Cerebellar nuclear complex (tissue), 1 donor: ENCODE data around the gene PCAT7.
"Not testable (repeated sequence)": the region's sequence is repeated elsewhere in the genome, so short reads cannot be mapped to it uniquely, and the experiment has no call there.

Experiments
- DNase-seq, 2 experiments: peaks; one replicate each; lab custom pipeline; 2025; lab: John Stamatoyannopoulos, UW

The PCAT7 gene

DNA sequence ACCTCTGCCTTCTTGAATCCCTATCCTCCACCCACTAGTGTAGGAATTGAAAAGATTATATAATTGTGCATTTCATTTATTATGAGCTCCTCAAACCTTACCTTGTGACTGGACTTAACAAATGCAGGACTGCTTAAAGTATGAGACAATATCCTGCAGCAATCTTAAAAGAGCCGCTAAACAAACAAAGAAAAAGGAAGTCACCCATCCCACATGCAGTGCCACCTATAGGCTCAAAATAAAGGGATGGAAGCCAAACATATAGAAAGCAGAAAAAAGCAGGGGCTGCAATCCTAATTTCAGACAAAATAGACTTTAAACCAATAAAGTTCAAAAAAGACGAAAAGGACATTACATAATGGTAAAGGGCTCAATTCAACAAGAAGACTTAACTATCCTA, 8.7 kb downstream of the PCAT7 start:
- DNase-seq: no peak

DNA sequence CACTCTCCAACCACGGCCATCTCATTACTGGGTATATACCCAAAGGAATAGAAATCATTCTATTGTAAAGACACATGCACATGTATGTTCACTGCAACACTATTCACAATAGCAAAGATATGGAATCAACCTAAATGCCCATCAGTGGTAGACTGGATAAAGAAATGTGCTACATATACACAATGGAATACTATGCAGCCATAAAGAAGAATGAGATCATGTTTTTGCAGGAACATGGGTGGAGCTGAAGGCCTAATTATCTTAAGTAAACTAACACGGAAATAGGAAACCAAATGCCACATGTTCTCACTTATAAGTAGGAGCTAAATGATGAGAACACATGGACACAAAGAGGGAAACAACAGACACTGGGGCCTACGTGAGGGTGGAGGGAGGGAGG, 9.4 kb downstream of the PCAT7 start:
- DNase-seq: not testable (repeated sequence)

DNA sequence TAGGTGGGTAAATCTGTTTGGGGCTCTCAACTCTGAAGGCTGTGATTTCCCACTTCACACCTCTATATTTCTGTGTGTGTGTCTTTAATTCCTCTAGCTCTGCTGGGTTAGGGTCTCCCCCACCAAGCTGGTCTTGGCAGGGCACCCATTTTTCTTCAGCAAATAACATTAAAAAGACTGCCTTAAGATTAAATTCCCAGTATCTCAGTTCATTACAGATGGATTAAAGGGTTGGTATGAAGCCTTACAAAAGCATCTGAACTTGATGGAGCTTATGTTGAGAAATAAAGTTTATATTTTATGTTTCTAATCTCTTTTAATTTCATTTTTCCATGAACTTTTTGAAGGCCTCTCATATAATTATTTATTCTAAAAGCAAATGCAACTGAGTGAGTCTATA, 11.7 kb downstream of the PCAT7 start:
- no peak for DNase-seq

DNA sequence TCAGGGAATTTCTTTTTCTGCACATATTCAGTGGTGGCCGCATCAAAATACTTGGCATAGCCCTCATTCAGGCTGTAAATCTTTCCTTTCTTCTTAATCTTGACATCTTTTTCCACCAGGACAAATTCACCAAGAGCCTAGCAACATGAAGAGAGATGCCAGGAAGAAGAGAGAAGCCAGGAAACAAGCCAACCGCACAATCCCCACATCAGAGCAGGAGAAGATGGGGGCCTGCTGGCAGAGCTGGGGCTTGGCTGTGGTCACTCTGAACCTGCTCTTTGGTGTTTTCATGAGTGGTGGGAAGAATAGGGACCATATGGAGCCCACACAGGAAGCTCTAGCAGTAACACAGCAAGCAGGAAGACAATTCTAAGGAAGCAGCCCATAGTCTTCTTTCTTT, 12.4 kb downstream of the PCAT7 start:
- no peak for DNase-seq

DNA sequence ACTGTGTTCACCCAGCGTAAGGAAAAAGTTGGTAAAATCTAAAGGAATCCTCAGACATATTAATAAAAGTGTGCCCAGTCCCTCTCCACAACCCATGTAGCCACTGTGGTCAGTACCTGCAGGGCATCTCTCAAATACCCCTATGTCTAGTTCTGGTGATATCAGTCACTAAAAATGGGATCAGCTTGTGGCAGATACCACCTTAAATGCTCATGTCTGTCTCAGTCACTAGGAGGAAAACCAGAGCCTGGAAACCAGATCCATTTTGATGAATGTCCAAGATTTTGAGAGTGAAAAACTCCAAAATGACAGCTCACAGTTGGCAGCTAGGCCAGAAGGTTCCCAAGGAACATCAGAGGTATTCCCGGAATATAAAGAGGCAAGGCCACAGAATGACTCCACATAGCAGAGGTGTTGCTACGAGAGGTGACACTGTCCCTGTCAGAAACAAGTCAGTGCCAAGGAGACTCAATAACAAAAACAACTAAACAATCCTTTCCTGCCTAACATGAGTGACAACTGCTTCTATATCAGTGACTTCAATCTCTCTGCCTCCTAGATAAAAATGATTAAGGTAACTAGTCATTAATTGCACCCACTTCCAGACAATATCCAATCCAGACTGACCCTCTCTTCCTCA, 13.5 kb downstream of the PCAT7 start:
- DNase-seq: no peak

DNA sequence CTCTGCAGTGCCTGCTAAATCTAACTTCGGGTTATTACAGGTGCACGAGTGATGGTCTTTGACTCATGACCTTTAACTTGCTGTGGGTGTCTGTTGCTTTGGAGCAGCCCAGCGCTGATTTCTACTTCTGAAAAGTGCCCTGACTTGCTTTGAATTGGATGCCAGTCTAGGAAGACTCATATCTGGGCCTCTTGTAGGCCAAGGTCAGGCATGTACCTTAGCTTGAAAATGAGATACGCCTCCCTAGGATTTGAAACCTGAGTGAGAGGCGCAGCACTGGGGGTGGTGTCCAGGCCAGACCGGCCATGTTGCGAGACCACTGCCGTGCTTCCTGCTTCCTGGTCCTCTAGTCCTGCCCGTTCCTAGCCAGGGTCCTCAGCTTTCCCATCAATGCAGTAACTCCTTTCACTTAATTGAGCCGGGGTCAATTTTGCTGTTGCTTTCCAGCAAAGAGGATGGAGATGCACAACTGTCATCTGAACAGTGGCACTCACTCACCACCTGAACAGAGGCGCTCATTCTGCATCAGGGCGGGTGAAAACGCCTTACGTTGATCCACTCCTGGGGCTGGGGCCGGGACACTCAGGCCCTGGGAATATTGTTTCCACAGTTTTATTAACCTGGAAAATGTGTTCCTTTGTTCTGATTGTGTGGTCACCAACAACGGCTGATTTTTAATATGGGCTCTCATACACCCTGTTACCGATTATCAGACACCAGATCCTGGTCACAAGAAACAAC, 14.3 kb downstream of the PCAT7 start:
- no peak for DNase-seq

DNA sequence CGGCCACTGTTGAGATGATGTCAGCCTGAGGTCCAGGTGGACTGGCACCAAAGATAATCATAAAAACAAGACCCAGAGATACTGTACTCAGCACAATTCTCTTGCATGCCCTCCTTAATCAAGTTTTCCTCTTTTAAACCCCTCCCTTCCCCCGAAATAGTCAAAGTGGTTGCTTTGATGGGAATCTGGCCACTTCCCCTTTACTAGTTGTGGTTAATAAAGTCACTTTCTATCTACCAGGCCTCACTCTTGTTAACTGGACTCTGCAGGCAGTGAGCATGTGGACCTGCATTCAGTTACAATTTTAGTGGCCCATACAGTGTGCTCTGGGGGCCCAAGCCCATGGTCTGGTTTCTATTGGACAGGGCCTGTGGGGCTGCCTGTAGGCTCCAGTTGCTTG, 21.2 kb downstream of the PCAT7 start:
- DNase-seq: no peak

DNA sequence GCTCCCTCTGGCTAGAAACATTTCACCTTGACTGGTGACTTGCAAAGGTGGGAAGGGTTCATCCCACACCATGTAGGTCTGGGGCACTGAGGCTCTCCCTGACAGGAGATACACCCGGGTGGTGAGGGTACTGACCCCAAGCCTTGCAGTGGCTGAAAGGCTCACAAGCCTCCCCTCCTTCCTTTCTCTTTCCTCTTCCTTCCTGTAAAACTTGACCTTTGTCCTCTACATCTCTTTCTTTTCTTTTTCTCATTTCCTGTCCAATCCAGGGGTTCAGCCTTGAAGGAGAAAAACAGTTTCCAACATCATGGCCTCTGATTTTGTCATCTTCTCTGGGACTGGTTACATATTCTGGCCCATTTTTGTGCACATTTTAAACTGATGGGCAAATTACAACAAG, 22.2 kb downstream of the PCAT7 start:
- no peak for DNase-seq

DNA sequence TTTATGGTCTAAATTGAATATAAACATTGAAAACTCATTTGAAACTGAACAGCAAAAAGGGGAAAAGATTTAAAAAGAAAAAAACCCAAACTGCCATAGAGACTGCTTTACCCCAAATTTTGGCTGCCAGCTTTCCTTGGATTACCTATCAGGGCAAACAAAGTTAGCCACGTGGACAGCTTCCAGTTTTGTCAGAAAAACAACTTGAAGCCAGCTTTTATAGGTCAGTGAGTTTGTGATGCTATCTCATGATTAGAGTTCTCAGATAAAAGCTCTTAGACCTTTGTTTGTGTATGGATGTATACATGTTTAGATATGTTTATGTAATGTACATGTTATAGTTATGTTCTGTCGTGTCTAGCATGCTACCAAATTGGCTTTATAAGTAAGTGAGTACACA, 22.7 kb downstream of the PCAT7 start:
- no peak for DNase-seq

DNA sequence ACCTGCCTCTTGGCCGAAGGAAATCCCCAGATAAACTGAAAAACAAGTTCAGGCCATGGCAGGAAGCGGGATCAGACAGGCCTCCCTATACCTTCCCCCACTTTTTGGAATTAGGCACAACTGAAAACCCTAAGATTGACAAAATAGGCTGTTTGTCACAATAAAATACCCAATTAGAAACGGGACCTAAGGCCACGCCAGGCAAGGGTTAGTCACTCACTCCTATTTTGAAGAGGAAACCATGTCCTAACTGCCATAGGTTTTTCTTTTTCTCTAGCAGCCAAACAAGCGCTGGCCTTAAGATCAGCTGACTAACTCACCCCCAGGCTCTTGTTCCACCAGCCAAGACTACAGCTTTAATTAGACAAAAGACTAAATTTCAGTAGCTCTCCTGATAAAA, 26.8 kb downstream of the PCAT7 start:
- DNase-seq: no peak

DNA sequence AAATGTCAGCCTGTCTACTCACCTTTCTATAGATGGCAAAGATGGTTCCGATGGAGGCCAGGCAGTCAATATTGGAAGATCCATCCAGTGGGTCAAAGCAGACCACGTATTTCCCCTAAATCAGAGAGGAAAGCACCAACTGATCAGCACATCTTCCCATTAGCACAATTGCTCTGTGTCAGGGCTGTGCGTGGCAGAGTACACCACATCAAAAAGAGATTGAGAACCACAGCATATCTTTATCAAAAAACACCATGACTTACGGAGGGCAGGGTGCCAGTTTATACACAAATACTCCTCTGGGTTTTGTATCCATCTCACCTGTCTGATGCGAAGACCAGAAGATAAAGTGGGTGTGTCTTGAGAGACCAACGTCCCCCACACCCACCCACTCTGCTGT, 29.7 kb downstream of the PCAT7 start:
- no peak for DNase-seq

DNA sequence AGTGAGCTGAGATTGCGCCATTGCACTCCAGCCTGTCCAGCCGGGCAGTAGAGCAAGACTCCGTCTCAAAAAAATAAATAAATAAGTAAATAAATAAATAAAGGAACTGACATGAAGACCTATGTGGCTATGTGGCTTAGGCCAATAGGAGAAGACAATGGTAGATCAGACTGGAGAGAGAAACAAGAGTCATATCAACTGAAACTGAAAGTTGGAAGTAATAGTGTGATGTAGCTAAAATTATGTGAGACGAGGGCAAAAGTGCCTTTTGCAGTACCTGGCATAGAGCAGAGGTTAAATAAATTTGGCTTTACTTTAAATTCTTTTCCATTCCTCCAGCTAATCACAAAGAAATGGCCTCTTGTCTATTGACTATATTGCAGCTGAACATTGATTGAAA, 31.4 kb downstream of the PCAT7 start:
- no peak for DNase-seq

DNA sequence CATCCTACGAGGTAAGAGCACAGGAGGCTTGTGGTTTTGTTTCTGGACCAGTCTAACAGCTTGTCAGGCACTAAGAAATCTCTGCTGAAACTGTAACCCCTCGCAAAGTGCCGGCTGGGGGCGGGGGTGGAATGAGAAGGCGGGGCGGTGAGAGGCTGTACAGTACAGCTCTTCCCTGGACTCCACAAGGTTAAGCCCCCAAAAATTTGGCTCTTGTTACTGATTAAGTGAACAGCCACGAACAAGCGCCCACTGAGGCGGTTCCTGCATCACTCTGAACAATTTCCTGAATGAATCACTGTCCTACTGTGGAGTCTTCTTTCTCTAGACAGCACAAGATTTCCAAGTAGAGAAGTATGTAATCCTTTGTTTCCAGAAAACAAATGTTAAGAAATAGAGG, 31.9 kb downstream of the PCAT7 start:
- DNase-seq: no peak

DNA sequence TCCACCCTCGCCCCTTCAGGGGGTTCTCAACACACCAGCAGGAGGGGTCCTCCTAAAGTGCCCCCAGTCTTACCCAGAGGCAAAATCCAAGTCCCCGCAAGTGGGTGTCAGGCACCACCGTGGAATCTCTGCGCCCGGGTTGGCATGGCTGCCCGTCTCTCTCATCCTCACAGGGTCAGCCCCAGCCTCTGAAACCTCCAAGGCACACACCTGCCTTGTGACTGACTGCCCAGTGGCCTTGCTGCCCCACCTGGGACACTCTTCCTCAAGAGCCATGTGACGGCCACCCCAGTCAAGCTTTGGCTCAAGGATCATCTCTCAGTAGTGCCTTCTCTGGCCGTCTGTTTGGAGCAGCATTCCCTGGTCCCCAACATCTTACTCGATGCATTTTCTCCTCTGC, 33.8 kb downstream of the PCAT7 start:
- DNase-seq: no peak

DNA sequence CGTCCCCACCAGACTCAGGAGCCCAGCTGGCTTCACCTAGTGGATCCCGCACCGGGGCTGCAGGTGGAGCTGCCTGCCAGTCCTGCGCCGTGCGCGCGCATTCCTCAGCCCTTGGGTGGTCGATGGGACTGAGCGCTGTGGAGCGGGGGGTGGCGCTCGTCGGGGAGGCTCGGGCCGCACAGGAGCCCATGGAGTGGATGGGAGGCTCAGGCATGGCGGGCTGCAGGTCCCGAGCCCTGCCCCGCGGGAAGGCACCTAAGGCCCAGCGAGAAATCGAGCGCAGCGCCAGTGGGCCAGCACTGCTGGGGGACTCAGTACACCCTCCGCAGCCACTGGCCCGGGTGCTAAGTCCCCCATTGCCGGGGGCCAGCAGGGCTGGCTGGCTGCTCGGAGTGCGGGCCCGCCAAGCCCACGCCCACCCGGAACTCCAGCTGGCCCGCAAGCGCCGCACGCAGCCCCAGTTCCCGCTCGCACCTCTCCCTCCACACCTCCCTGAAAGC, 36.2 kb downstream of the PCAT7 start:
- not testable (repeated sequence) for DNase-seq

DNA sequence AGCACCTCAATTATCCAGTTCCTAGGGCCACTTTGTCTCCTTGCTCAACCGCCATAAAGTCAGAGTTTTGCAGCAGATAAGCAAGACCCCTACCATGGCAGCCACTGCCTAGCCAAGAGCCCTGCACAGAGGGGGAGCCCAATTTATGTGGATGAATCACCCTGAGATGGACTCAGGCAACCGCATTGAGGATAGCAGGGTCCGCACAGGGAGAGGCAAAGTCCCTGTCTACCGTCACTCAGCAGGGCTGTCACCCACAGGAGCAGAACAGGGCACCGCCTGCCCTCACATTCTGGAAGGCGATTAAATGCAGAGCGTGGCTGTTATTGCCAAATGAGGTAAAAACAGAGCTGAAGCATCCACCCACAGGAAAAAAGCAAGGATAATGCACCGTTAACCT, 37.0 kb downstream of the PCAT7 start:
- no peak for DNase-seq

DNA sequence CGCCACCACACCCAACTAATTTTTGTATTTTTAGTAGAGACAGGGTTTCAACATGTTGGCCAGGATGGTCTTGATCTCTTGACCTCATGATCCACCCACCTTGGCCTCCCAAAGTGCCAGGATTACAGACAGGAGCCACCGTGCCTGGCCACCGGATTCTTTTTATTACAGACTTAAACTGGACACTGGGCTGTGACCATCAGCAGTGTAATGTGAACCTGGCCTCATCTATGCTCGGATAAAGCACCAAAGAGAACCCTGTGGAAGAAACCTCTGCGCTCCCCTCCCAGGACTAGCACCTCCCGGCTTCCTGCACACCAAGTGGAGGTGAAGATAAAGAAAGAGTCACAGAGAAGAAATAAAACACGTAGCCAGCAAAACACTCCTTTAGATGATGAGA, 37.8 kb downstream of the PCAT7 start:
- DNase-seq: not testable (repeated sequence)

DNA sequence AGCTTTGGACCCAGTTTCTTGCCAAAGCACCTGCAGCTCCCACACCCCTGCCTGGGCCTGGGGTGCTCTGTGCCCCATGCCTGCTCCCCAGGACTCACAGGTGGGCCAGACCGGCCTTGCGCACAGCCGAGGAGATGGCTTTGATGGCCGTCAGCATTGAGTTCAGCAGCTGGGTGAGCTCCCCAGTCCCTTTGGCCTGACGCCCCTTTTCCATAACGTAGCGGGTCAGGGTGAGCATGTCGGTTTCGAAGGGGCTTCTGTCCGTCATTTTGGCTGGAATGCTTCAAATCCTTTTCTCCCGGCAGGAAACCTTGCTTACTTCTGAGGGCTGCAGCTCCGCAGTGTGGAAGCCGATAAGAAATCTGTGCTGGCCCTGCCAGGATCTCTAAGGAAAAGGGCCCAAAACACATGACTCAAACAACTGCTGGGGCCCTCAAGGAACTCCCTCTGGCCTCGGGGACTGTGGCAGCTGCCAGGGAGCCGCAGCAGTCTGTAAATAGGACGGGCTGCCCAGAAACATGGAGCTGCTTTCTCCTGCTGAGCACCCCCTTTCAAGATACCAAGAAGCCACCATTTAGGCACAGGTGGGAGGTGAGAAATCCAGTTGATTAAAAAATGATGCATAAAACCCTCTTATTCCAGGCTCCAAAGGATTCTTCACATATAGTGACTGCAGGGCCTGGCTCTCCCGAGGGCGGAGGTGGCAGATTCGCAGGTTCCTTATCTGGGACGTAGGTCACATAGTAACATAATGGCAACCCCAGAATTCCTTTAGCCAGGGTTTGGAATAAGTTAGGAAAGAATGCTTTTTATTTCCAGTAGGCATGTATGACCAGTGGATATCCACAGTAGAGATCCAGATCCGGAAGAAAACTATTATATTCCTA, 38.8 kb downstream of the PCAT7 start, which contains the start of gene FBP2:
TSS of gene FBP2 (minus strand) at position 366 of the 887 bp plus-strand sequence. CDS start at position 268, 98 bp downstream.
- DNase-seq: no peak

DNA sequence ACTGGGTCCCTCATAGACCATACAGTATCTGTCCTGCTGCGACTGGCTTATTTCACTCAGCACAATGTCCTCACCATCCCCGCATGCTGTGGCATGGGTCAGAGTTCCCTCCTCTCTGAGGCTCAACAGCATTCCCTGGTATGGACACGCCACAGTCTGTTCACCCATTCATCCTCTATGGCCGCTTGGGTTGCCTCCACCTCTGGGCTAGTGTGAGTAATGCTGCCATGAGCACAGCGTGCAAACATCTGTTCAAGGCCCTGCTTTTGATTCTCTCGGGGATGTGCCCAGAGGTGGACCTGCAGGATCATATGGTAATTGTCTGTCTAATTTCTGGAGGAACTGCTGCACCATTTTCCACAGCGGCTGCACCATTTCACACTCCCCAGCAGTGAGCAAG, 44.2 kb downstream of the PCAT7 start:
- DNase-seq: no peak

DNA sequence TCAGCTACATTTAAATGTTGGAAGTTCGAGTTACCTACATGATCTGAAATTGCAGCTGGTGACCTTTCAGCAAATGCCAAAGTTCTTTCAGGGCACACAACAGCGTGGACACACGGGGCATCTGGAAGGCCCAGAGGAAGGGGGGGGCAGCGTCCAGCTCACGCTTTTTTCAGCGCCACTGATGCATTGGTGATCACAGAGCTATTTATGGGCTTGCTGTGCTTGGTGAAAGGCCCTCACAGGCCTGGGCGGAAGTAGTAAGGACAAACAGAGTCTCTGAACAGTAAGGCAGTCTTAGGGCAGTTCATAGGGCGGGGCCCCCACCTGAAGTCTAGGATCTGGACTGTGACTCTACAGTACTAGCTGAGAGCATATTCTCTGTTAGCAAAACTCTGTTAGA, 45.4 kb downstream of the PCAT7 start:
- DNase-seq: no peak

DNA sequence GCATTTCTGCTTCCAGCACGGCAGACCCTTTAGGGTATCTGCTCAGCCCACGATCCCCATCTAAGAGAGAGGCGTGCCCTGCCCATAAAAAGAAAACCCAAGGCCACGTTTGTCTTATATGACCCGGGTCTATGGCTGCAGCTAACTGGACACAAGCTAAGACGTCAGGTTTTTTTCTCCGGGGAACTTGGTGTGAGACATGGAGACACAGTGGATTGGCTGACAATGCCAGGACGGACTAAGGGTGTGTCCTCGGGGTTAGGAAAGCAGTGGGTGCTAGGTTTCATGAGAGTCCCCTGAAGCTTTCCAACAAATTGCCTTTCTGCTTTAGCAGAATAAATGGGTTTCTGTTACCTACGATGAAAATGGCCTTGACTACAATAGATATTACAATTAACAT, 45.8 kb downstream of the PCAT7 start:
- no peak for DNase-seq

DNA sequence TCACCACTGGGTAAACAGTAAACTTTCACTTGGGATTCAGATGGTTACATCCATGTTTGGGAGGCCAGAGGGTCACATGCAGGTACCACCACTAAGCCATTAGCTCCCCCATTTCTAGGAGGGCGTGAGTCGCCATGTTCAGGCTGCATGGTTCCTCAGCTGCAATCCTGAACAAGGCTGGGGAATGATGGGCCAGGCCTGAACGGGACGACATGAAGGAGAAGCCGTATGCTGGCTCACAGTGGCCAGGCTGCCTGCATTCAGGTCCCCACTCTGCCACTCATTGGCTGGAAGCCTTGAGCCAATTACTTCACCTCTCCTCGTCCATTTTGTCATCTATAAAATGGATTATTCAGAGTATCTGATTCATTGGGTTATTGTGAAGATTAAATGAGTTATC, 47.8 kb downstream of the PCAT7 start:
- no peak for DNase-seq
